ENCODE data around the gene MAT2B.

The MAT2B gene

GRCh38 chr5:163504079-163504931, 1.1 kb upstream of the MAT2B start:
- H3K27ac ChIP-seq (ENCODE audit: low read length) = peak overlapping the region; percentile 87
- peak overlapping the region; percentile 77 to 83 for H3K4me3 ChIP-seq (ENCODE audit: low read length in 2 of 2)
- no peaks in the 10 kb centered on the region for H3K9me3 ChIP-seq (ENCODE audit: control insufficient read depth in 2 of 2, low read length in 2 of 2)
- H3K4me1 ChIP-seq (ENCODE audit: control insufficient read depth, insufficient read depth, low read length) = peaks cover 16% of the 10 kb centered on the region
- H3K27me3 ChIP-seq (ENCODE audit: control insufficient read depth in 1 of 2, insufficient read depth in 2 of 2, low read length in 2 of 2) = no peaks in the 10 kb centered on the region
- H3K36me3 ChIP-seq (ENCODE audit: control insufficient read depth in 2 of 2, insufficient read depth in 2 of 2, low read length in 2 of 2) = no peaks in the 10 kb centered on the region
- H3K9ac ChIP-seq (ENCODE audit: low read length in 2 of 2) = peak overlapping the region; percentile 69 to 93

DNA sequence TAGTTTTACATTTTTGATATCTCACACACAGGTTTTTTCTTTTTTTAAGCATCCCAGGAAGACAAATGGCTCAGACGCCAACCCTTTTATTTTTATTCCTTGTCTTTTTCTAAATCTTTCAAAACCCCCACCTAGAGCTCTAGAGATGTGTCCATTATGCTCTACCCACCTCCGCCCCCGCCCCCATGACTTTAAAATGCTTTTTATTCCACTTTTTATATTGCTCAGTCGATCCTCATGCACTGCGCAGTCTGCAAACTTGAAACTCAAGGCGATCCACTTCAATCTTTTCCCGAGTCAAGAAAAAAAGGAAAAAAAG, 411 bp upstream of the MAT2B start:
- peak overlapping the region; percentile 87 for H3K27ac ChIP-seq (ENCODE audit: low read length)
- H3K36me3 ChIP-seq (ENCODE audit: control insufficient read depth in 2 of 2, insufficient read depth in 2 of 2, low read length in 2 of 2) = no peaks in the 10 kb centered on the region
- peaks cover 21% of the 10 kb centered on the region for H3K4me1 ChIP-seq (ENCODE audit: control insufficient read depth, insufficient read depth, low read length)
- peak overlapping the region; percentile 77 to 83 for H3K4me3 ChIP-seq (ENCODE audit: low read length in 2 of 2)
- H3K27me3 ChIP-seq (ENCODE audit: control insufficient read depth in 1 of 2, insufficient read depth in 2 of 2, low read length in 2 of 2) = no peaks in the 10 kb centered on the region
- H3K9me3 ChIP-seq (ENCODE audit: control insufficient read depth in 2 of 2, low read length in 2 of 2) = no peaks in the 10 kb centered on the region
- peak overlapping the region; percentile 69 to 93 for H3K9ac ChIP-seq (ENCODE audit: low read length in 2 of 2)

- Histone ChIP-seq H3K9me3 (ENCODE audit: control insufficient read depth in 2 of 2, low read length in 2 of 2) (no peaks in the 10 kb centered on the region), H3K27me3 (ENCODE audit: control insufficient read depth in 1 of 2, insufficient read depth in 2 of 2, low read length in 2 of 2) (no peaks in the 10 kb centered on the region), H3K4me1 (ENCODE audit: control insufficient read depth, insufficient read depth, low read length) (peaks cover 21% of the 10 kb centered on the region), H3K36me3 (ENCODE audit: control insufficient read depth in 2 of 2, insufficient read depth in 2 of 2, low read length in 2 of 2) (no peaks in the 10 kb centered on the region), H3K27ac (ENCODE audit: low read length) (peak overlapping the region; percentile 87), H3K9ac (ENCODE audit: low read length in 2 of 2) (peak overlapping the region; percentile 69 to 93), H3K4me3 (ENCODE audit: low read length in 2 of 2) (peak overlapping the region; percentile 77 to 83)
These were observed 657 bp downstream of the MAT2B start for GRCh38 chr5:163506095-163506457.

GRCh38 chr5:163506726-163507125, 1.3 kb downstream of the MAT2B start:
- H3K27ac ChIP-seq (ENCODE audit: low read length) = peak overlapping the region; percentile 87
- H3K4me3 ChIP-seq (ENCODE audit: low read length in 2 of 2) = peak overlapping the region; percentile 77 to 83
- H3K27me3 ChIP-seq (ENCODE audit: control insufficient read depth in 1 of 2, insufficient read depth in 2 of 2, low read length in 2 of 2) = no peaks in the 10 kb centered on the region
- no peaks in the 10 kb centered on the region for H3K36me3 ChIP-seq (ENCODE audit: control insufficient read depth in 2 of 2, insufficient read depth in 2 of 2, low read length in 2 of 2)
- H3K4me1 ChIP-seq (ENCODE audit: control insufficient read depth, insufficient read depth, low read length) = peaks cover 21% of the 10 kb centered on the region
- H3K9ac ChIP-seq (ENCODE audit: low read length in 2 of 2) = peak overlapping the region; percentile 69 to 93
- no peaks in the 10 kb centered on the region for H3K9me3 ChIP-seq (ENCODE audit: control insufficient read depth in 2 of 2, low read length in 2 of 2)

- peak overlapping the region in 1 of 2 donors; percentile 18 for H3K9ac ChIP-seq (ENCODE audit: low read length in 2 of 2)
- H3K27ac ChIP-seq (ENCODE audit: low read length) = no peak overlapping the region
- H3K4me3 ChIP-seq (ENCODE audit: low read length in 2 of 2) = peak overlapping the region; percentile 5 to 50
- H3K9me3 ChIP-seq (ENCODE audit: control insufficient read depth in 2 of 2, low read length in 2 of 2) = no peaks in the 10 kb centered on the region
- no peaks in the 10 kb centered on the region for H3K27me3 ChIP-seq (ENCODE audit: control insufficient read depth in 1 of 2, insufficient read depth in 2 of 2, low read length in 2 of 2)
- peaks cover 10% of the 10 kb centered on the region in 2 donors for H3K36me3 ChIP-seq (ENCODE audit: control insufficient read depth in 2 of 2, insufficient read depth in 2 of 2, low read length in 2 of 2)
- H3K4me1 ChIP-seq (ENCODE audit: control insufficient read depth, insufficient read depth, low read length) = peaks cover 22% of the 10 kb centered on the region
These were observed 3.3 kb downstream of the MAT2B start for GRCh38 chr5:163508753-163509152.

GRCh38 chr5:163509291-163509951, 4.0 kb downstream of the MAT2B start:
- Histone ChIP-seq H3K4me1 (ENCODE audit: control insufficient read depth, insufficient read depth, low read length) (peaks cover 17% of the 10 kb centered on the region), H3K4me3 (ENCODE audit: low read length in 2 of 2) (peak overlapping the region; percentile 5 to 50), H3K9ac (ENCODE audit: low read length in 2 of 2) (peak overlapping the region; percentile 3 to 21), H3K9me3 (ENCODE audit: control insufficient read depth in 2 of 2, low read length in 2 of 2) (no peaks in the 10 kb centered on the region), H3K36me3 (ENCODE audit: control insufficient read depth in 2 of 2, insufficient read depth in 2 of 2, low read length in 2 of 2) (peaks cover 10 to 15% of the 10 kb centered on the region in 2 donors), H3K27ac (ENCODE audit: low read length) (peak overlapping the region; percentile 31), H3K27me3 (ENCODE audit: control insufficient read depth in 1 of 2, insufficient read depth in 2 of 2, low read length in 2 of 2) (no peaks in the 10 kb centered on the region)

GRCh38 chr5:163512526-163512925, 7.1 kb downstream of the MAT2B start:
- no peak overlapping the region for H3K9ac ChIP-seq (ENCODE audit: low read length in 2 of 2)
- H3K27me3 ChIP-seq (ENCODE audit: control insufficient read depth in 1 of 2, insufficient read depth in 2 of 2, low read length in 2 of 2) = no peaks in the 10 kb centered on the region
- H3K4me3 ChIP-seq (ENCODE audit: low read length in 2 of 2) = no peak overlapping the region
- H3K4me1 ChIP-seq (ENCODE audit: control insufficient read depth, insufficient read depth, low read length) = peaks cover 10% of the 10 kb centered on the region
- H3K36me3 ChIP-seq (ENCODE audit: control insufficient read depth in 2 of 2, insufficient read depth in 2 of 2, low read length in 2 of 2) = peaks cover 28 to 40% of the 10 kb centered on the region in 2 donors
- no peaks in the 10 kb centered on the region for H3K9me3 ChIP-seq (ENCODE audit: control insufficient read depth in 2 of 2, low read length in 2 of 2)
- no peak overlapping the region for H3K27ac ChIP-seq (ENCODE audit: low read length)

- Histone ChIP-seq H3K9me3 (ENCODE audit: control insufficient read depth in 2 of 2, low read length in 2 of 2) (no peaks in the 10 kb centered on the region), H3K27me3 (ENCODE audit: control insufficient read depth in 1 of 2, insufficient read depth in 2 of 2, low read length in 2 of 2) (no peaks in the 10 kb centered on the region), H3K36me3 (ENCODE audit: control insufficient read depth in 2 of 2, insufficient read depth in 2 of 2, low read length in 2 of 2) (peaks cover 0 to 8% of the 10 kb centered on the region in 2 donors), H3K4me1 (ENCODE audit: control insufficient read depth, insufficient read depth, low read length) (no peaks in the 10 kb centered on the region), H3K4me3 (ENCODE audit: low read length in 2 of 2) (no peak overlapping the region), H3K27ac (ENCODE audit: low read length) (no peak overlapping the region), H3K9ac (ENCODE audit: low read length in 2 of 2) (no peak overlapping the region)
These were observed 19.7 kb downstream of the MAT2B start for GRCh38 chr5:163525096-163525495.

DNA sequence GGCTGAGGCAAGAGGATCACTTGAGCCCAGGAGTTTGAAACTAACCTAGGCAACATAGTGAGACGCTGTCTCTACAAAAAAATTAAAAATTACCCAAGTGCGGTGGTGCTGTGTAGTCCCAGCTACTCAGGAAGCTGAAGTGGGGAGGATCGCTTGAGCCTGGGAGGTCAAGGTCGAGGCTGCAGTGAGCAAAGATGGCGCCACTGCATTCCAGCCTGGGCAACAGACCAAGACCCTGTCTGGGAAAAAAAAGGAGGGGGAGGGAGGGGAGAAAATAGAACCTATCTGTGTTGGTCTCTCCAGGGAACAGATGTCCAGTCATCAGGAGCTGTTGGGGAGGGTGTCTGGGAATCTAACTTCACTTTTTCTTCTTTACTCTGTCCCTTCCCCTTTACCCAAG, 24.3 kb downstream of the MAT2B start:
- Histone ChIP-seq H3K4me3 (ENCODE audit: low read length in 2 of 2) (no peak overlapping the region), H3K27me3 (ENCODE audit: control insufficient read depth in 1 of 2, insufficient read depth in 2 of 2, low read length in 2 of 2) (no peaks in the 10 kb centered on the region), H3K27ac (ENCODE audit: low read length) (no peak overlapping the region), H3K9me3 (ENCODE audit: control insufficient read depth in 2 of 2, low read length in 2 of 2) (no peaks in the 10 kb centered on the region), H3K9ac (ENCODE audit: low read length in 2 of 2) (no peak overlapping the region), H3K36me3 (ENCODE audit: control insufficient read depth in 2 of 2, insufficient read depth in 2 of 2, low read length in 2 of 2) (no peaks in the 10 kb centered on the region), H3K4me1 (ENCODE audit: control insufficient read depth, insufficient read depth, low read length) (no peaks in the 10 kb centered on the region)

GRCh38 chr5:163531272-163531671, 25.9 kb downstream of the MAT2B start:
- H3K4me1 ChIP-seq (ENCODE audit: control insufficient read depth, insufficient read depth, low read length) = no peaks in the 10 kb centered on the region
- H3K27me3 ChIP-seq (ENCODE audit: control insufficient read depth in 1 of 2, insufficient read depth in 2 of 2, low read length in 2 of 2) = no peaks in the 10 kb centered on the region
- H3K27ac ChIP-seq (ENCODE audit: low read length) = no peak overlapping the region
- no peaks in the 10 kb centered on the region for H3K36me3 ChIP-seq (ENCODE audit: control insufficient read depth in 2 of 2, insufficient read depth in 2 of 2, low read length in 2 of 2)
- no peaks in the 10 kb centered on the region for H3K9me3 ChIP-seq (ENCODE audit: control insufficient read depth in 2 of 2, low read length in 2 of 2)
- H3K4me3 ChIP-seq (ENCODE audit: low read length in 2 of 2) = no peak overlapping the region
- no peak overlapping the region for H3K9ac ChIP-seq (ENCODE audit: low read length in 2 of 2)

Measured in stomach smooth muscle (tissue), 2 donors.